GM12873 (cell line): ENCODE measurements around the gene TBCB.
A peak's percentile ranks its signal among the peaks of the same experiment; 100 is the strongest.

Experiments
- CTCF ChIP-seq: IDR thresholded peaks from 2 replicates; pipeline ENCODE4 v1.5.1; 2012; ENCODE audit warnings: low read depth, mild to moderate bottlenecking, moderate library complexity, low read length, control low read depth; ENCODE audit not compliant: insufficient read depth; ENCODE audit errors: missing control alignments

Gene TBCB

GRCh38 chr19:36121486-36122124, 6.3 kb downstream of the TBCB start:
- TF ChIP-seq CTCF = no peak

GRCh38 chr19:36125557-36125956, 10.3 kb downstream of the TBCB start:
- TF ChIP-seq CTCF = no peak

GRCh38 chr19:36128392-36128736, 13.1 kb downstream of the TBCB start:
- no peak for TF ChIP-seq CTCF

- no peak for TF ChIP-seq CTCF
Observed at GRCh38 chr19:36136964-36137686, 21.9 kb downstream of the TBCB start.

GRCh38 chr19:36139120-36139472, 23.8 kb downstream of the TBCB start:
- TF ChIP-seq CTCF = no peak

GRCh38 chr19:36139473-36140303, 24.4 kb downstream of the TBCB start, which contains the start of gene CAPNS1:
TSS of gene CAPNS1 (plus strand) at chr19:36140066. CDS start at chr19:36141012, 946 bp downstream.
- peak; percentile 36 for TF ChIP-seq CTCF
